Activated B cell treated with CpG ODN at 0.5 μM for 24 hours (primary cell): ENCODE results near the gene TREX2. TPM values are rescaled to one million over a fixed set of nuclear protein-coding genes. Genes with fewer than 3 reads are reported as not detected.

ENCODE experiments used
- ATAC-seq: fragments of 200-7000 bp; cut with Tn5 transposase; one replicate; pipeline ENCODE4 v1.10.0; 2021; ENCODE audit warnings: low read depth, mild to moderate bottlenecking, moderate library complexity
- CTCF ChIA-PET: fragments of 350-600 bp; sonication (Branson Sonifier 250); formaldehyde crosslinking; loops from one replicate; lab custom pipeline; 2021; ENCODE audit warnings: antibody characterized with exemption; lab: Charles Lee
- POLR2A ChIA-PET: fragments of 350-600 bp; sonication (Branson Sonifier 250); formaldehyde crosslinking; loops from one replicate; lab custom pipeline; 2021; ENCODE audit warnings: antibody characterized with exemption; lab: Charles Lee
- DNase-seq: peaks from one replicate; pipeline ENCODE4 v3.0.0; 2022
- H3K27ac Mint-ChIP-seq: one replicate; pipeline ENCODE4 v1.8.0; 2020; ENCODE audit warnings: mixed read lengths
- H3K27me3 Mint-ChIP-seq: one replicate; pipeline ENCODE4 v1.8.0; 2021; ENCODE audit warnings: mixed read lengths
- H3K36me3 Mint-ChIP-seq: one replicate; pipeline ENCODE4 v1.8.0; 2021; ENCODE audit warnings: low read depth, mixed read lengths
- H3K4me1 Mint-ChIP-seq: one replicate; pipeline ENCODE4 v1.8.0; 2021; ENCODE audit warnings: mixed read lengths
- H3K4me3 Mint-ChIP-seq: one replicate; pipeline ENCODE4 v1.8.0; 2020; ENCODE audit warnings: mild to moderate bottlenecking, mixed read lengths
- H3K9me3 Mint-ChIP-seq: one replicate; pipeline ENCODE4 v1.8.0; 2020; ENCODE audit warnings: mixed read lengths
- intact Hi-C: fragments of 100-400 bp; cut with micrococcal nuclease; formaldehyde crosslinking; loops from one replicate; pipeline ENCODE4 v1.15.1; 2024
- total RNA-seq: library from RNA; stranded (reverse); gene quantifications from 2 replicates; pipeline ENCODE4 v1.2.3, GENCODE V29; 2022
- TF ChIP-seq, protein P1 (sequence below): fragments of 200-600 bp; IDR thresholded peaks from one replicate; pipeline ENCODE4 v1.8.0; 2022; ENCODE audit warnings: antibody characterized with exemption, mild to moderate bottlenecking

Gene TREX2
- total RNA-seq, 1 donor from 2014 or later: 3.2 TPM

DNA sequence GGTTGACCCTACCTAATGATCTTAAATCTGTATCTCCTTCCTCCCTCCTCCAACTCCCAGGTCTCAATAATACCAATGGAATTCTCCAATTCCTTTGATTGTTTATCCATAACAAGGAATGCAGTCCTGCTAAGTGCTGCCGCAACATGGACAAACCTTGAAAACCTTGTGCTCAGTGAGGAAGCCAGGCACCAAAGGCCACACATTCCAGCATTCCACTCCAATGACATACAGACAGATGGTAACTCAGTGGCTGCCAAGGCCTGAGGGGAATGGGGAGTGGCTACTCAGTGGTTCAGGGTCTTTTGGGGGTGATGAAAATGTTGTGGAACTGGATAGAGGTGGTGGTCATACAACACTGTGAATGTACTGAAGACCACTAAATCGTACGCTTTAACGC, 14.1 kb upstream of the TREX2 start:
- no peak for DNase-seq
- no peaks in the 10 kb centered on the region for H3K9me3 Mint-ChIP-seq
- intact Hi-C loops: loop anchor here (1.0 kb wide), 2 partner anchors 47 to 428 kb away; no protein-coding TSS in a partner anchor
- ATAC-seq: no peak
- H3K27ac Mint-ChIP-seq: no peak overlapping the region
- no peak overlapping the region for H3K4me3 Mint-ChIP-seq
- ChIA-PET CTCF (interaction anchor here (1.3 to 1.5 kb wide), 2 partner anchors 427 to 518 kb away, joined by 4 read pairs; no protein-coding TSS in a partner anchor), POLR2A (no interaction called here)
- H3K36me3 Mint-ChIP-seq: peaks cover 48% of the 10 kb centered on the region
- TF ChIP-seq, protein P1, sequence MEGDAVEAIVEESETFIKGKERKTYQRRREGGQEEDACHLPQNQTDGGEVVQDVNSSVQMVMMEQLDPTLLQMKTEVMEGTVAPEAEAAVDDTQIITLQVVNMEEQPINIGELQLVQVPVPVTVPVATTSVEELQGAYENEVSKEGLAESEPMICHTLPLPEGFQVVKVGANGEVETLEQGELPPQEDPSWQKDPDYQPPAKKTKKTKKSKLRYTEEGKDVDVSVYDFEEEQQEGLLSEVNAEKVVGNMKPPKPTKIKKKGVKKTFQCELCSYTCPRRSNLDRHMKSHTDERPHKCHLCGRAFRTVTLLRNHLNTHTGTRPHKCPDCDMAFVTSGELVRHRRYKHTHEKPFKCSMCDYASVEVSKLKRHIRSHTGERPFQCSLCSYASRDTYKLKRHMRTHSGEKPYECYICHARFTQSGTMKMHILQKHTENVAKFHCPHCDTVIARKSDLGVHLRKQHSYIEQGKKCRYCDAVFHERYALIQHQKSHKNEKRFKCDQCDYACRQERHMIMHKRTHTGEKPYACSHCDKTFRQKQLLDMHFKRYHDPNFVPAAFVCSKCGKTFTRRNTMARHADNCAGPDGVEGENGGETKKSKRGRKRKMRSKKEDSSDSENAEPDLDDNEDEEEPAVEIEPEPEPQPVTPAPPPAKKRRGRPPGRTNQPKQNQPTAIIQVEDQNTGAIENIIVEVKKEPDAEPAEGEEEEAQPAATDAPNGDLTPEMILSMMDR: no peak
- H3K27me3 Mint-ChIP-seq: no peaks in the 10 kb centered on the region
- no peaks in the 10 kb centered on the region for H3K4me1 Mint-ChIP-seq

DNA sequence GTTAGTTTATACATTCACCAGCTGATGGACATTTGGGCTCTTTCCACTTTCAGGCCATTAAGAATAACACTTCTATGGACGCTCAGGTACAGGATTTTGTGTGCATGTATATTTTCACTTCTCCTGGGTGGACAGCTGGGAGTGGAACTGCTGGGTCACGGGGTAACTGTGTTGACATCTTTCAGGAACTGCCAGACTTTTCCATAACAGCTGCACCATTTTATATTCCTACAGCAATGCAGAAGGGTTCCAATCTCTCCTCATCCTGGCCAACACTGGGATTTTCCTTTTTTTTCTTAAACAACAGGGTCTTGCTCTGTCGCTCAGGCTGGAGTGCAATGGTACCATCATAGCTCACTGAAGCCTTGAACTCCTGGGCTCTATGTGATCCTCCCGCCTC, 12.6 kb upstream of the TREX2 start:
- TF ChIP-seq, protein P1: no peak
- ChIA-PET POLR2A (no interaction called here), CTCF (interaction anchor here (1.2 kb wide), 1 partner anchor 49 kb away, joined by 4 read pairs; no protein-coding TSS in a partner anchor)

DNA sequence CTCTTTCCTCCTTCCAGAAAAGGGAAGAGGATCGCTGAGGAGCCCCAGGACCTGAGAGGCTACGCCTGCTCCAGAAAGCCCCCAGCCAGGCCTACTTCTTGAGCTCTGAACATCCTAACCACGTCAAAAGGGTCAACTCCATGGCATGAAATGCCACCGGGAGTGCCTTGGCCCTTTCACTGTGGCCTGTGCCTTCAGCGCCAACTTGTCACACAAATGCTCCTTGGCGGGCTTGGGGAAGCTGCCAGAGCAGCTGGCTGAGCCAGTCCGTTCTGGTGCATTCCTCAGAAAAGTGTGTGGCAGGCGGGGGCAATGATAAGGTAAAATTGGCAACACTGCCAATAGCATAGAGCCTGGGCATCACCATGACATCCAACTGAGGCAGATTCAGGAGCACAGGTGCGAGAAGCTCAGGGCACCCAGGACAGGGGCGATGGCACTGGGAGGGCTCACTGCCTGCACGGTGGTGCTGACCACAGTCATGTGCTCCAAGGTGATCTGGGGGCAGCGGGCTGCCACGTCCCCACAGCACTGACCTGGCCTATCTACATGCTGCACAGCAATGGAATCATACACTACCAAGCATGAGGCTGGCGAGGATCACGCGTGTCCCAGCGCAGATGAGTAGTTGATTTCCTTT, 12.1 kb upstream of the TREX2 start:
- H3K36me3 Mint-ChIP-seq: peaks cover 49% of the 10 kb centered on the region
- no peaks in the 10 kb centered on the region for H3K4me1 Mint-ChIP-seq
- DNase-seq (no peak), ATAC-seq (no peak)
- no peaks in the 10 kb centered on the region for H3K9me3 Mint-ChIP-seq
- H3K27me3 Mint-ChIP-seq: no peaks in the 10 kb centered on the region
- POLR2A ChIA-PET: no interaction called here
- CTCF ChIA-PET: interaction anchor here (1.2 kb wide), 1 partner anchor 50 kb away, joined by 4 read pairs; no protein-coding TSS in a partner anchor
- H3K27ac Mint-ChIP-seq: no peak overlapping the region
- TF ChIP-seq, protein P1: no peak
- intact Hi-C loops: no loop called here
- no peak overlapping the region for H3K4me3 Mint-ChIP-seq

More for the DNA sequence above, 12.6 kb upstream of the TREX2 start:
- H3K4me1 Mint-ChIP-seq: no peaks in the 10 kb centered on the region
- intact Hi-C loops: no loop called here
- no peak overlapping the region for H3K4me3 Mint-ChIP-seq
- no peak overlapping the region for H3K27ac Mint-ChIP-seq
- no peaks in the 10 kb centered on the region for H3K27me3 Mint-ChIP-seq
- no peaks in the 10 kb centered on the region for H3K9me3 Mint-ChIP-seq
- ATAC-seq: no peak
- no peak for DNase-seq
- peaks cover 50% of the 10 kb centered on the region for H3K36me3 Mint-ChIP-seq

- Mint-ChIP-seq H3K27ac (no peak overlapping the region), H3K27me3 (no peaks in the 10 kb centered on the region), H3K4me3 (no peak overlapping the region), H3K36me3 (peaks cover 49% of the 10 kb centered on the region), H3K9me3 (no peaks in the 10 kb centered on the region), H3K4me1 (no peaks in the 10 kb centered on the region)
- no peak for ATAC-seq
- no peak for DNase-seq
- CTCF ChIA-PET: no interaction called here
- POLR2A ChIA-PET: no interaction called here
- intact Hi-C loops: no loop called here
- TF ChIP-seq, protein P1: no peak
These were observed 11.4 kb upstream of the TREX2 start for GRCh38 chrX:153457136-153457825.

GRCh38 chrX:153456704-153457103, 10.8 kb upstream of the TREX2 start:
- ChIA-PET CTCF (no interaction called here), POLR2A (no interaction called here)
- peaks cover 46% of the 10 kb centered on the region for H3K36me3 Mint-ChIP-seq
- intact Hi-C loops: no loop called here
- no peaks in the 10 kb centered on the region for H3K27me3 Mint-ChIP-seq
- ATAC-seq (no peak), DNase-seq (no peak)
- TF ChIP-seq, protein P1: no peak
- no peak overlapping the region for H3K27ac Mint-ChIP-seq
- no peaks in the 10 kb centered on the region for H3K4me1 Mint-ChIP-seq
- H3K4me3 Mint-ChIP-seq: no peak overlapping the region
- no peaks in the 10 kb centered on the region for H3K9me3 Mint-ChIP-seq
